Measurements from ENCODE around the gene DDX10. TPM values are rescaled to one million over a fixed set of nuclear protein-coding genes. Genes with fewer than 3 reads are reported as not detected.

DDX10 gene
- total RNA-seq, 1 experiment from 2014 or later: 78.3 TPM

- DNase-seq: no peak
- no peaks in the 10 kb centered on the region for H3K27me3 ChIP-seq (replicated peaks; ENCODE audit: control insufficient read depth, insufficient read depth, low read length)
- Mint-ChIP-seq H3K27ac (ENCODE audit: unreplicated experiment) (no peak overlapping the region), H3K27me3 (ENCODE audit: insufficient read depth, unreplicated experiment) (no peaks in the 10 kb centered on the region), H3K4me1 (ENCODE audit: low read depth, unreplicated experiment) (no peaks in the 10 kb centered on the region), H3K9me3 (ENCODE audit: unreplicated experiment) (peaks cover 15% of the 10 kb centered on the region), H3K36me3 (ENCODE audit: insufficient read depth, unreplicated experiment) (peaks cover 24% of the 10 kb centered on the region), H3K4me3 (ENCODE audit: unreplicated experiment) (no peak overlapping the region)
- ChIA-PET POLR2A (no interaction called here), CTCF (no interaction called here)
- no TSS peak for BruUV-seq (replicated peaks)
- 0 out of 2 replicates have a peak, but pooled peaks cover 3% of the 10 kb centered on the region for H3K9me3 ChIP-seq
- H3K36me3 ChIP-seq (ENCODE audit: control insufficient read depth, insufficient read depth, low read length): no peaks in the 10 kb centered on the region
- H3K4me1 ChIP-seq: 0 out of 2 replicates have a peak, but pooled peaks cover 6% of the 10 kb centered on the region
- H3K4me3 ChIP-seq (ENCODE audit: low read depth, low read length): no peak overlapping the region
- TF ChIP-seq CTCF (IDR thresholded peaks at IDR 0.05; ENCODE audit: insufficient read depth in 1 of 2, low read depth in 1 of 2, low read length in 1 of 2, severe bottlenecking in 1 of 2, unreplicated experiment in 1 of 2): no peak
- intact Hi-C loops (cut with micrococcal nuclease; ENCODE audit: unreplicated experiment): no loop called here
Measured at GRCh38 chr11:108947654-108948570, 283.0 kb downstream of the DDX10 start.

GRCh38 chr11:108958368-108959104, 293.7 kb downstream of the DDX10 start:
- H3K4me1 ChIP-seq: no peaks in the 10 kb centered on the region
- H3K4me3 ChIP-seq (ENCODE audit: low read depth, low read length): no peak overlapping the region
- no peaks in the 10 kb centered on the region for H3K27me3 Mint-ChIP-seq (ENCODE audit: insufficient read depth, unreplicated experiment)
- intact Hi-C loops (cut with micrococcal nuclease; ENCODE audit: unreplicated experiment): loop anchor here (5.0 kb wide), 1 partner anchor 261 kb away; no protein-coding TSS in a partner anchor
- no peaks in the 10 kb centered on the region; the same call in 1 of the 2 replicates for H3K9me3 ChIP-seq
- no peak overlapping the region for H3K27ac Mint-ChIP-seq (ENCODE audit: unreplicated experiment)
- no peak overlapping the region for H3K4me3 Mint-ChIP-seq (ENCODE audit: unreplicated experiment)
- TF ChIP-seq CTCF (IDR thresholded peaks at IDR 0.05; ENCODE audit: insufficient read depth in 1 of 2, low read depth in 1 of 2, low read length in 1 of 2, severe bottlenecking in 1 of 2, unreplicated experiment in 1 of 2): no peak
- H3K27me3 ChIP-seq (replicated peaks; ENCODE audit: control insufficient read depth, insufficient read depth, low read length): no peaks in the 10 kb centered on the region
- no peaks in the 10 kb centered on the region for H3K9me3 Mint-ChIP-seq (ENCODE audit: unreplicated experiment)
- BruUV-seq (replicated peaks): no TSS peak
- H3K36me3 ChIP-seq (ENCODE audit: control insufficient read depth, insufficient read depth, low read length): no peaks in the 10 kb centered on the region
- no peaks in the 10 kb centered on the region for H3K36me3 Mint-ChIP-seq (ENCODE audit: insufficient read depth, unreplicated experiment)
- no peak for DNase-seq
- CTCF ChIA-PET: no interaction called here
- POLR2A ChIA-PET: no interaction called here
- no peaks in the 10 kb centered on the region for H3K4me1 Mint-ChIP-seq (ENCODE audit: low read depth, unreplicated experiment)

- Mint-ChIP-seq H3K4me3 (ENCODE audit: unreplicated experiment) (no peak overlapping the region), H3K27me3 (ENCODE audit: insufficient read depth, unreplicated experiment) (no peaks in the 10 kb centered on the region), H3K36me3 (ENCODE audit: insufficient read depth, unreplicated experiment) (no peaks in the 10 kb centered on the region), H3K27ac (ENCODE audit: unreplicated experiment) (no peak overlapping the region), H3K4me1 (ENCODE audit: low read depth, unreplicated experiment) (no peaks in the 10 kb centered on the region), H3K9me3 (ENCODE audit: unreplicated experiment) (no peaks in the 10 kb centered on the region)
- intact Hi-C loops (cut with micrococcal nuclease; ENCODE audit: unreplicated experiment): loop anchor here (5.0 kb wide), 1 partner anchor 262 kb away; no protein-coding TSS in a partner anchor
- POLR2A ChIA-PET: no interaction called here
- H3K4me3 ChIP-seq (ENCODE audit: low read depth, low read length): no peak overlapping the region
- TF ChIP-seq CTCF (IDR thresholded peaks at IDR 0.05; ENCODE audit: insufficient read depth in 1 of 2, low read depth in 1 of 2, low read length in 1 of 2, severe bottlenecking in 1 of 2, unreplicated experiment in 1 of 2): no peak
- no TSS peak for BruUV-seq (replicated peaks)
- no peaks in the 10 kb centered on the region for H3K4me1 ChIP-seq
- H3K36me3 ChIP-seq (ENCODE audit: control insufficient read depth, insufficient read depth, low read length): no peaks in the 10 kb centered on the region
- no peaks in the 10 kb centered on the region; the same call in 1 of the 2 replicates for H3K9me3 ChIP-seq
- CTCF ChIA-PET: interaction anchor here (0.6 kb wide), 1 partner anchor 300 kb away, joined by 3 read pairs; no protein-coding TSS in a partner anchor
- H3K27me3 ChIP-seq (replicated peaks; ENCODE audit: control insufficient read depth, insufficient read depth, low read length): no peaks in the 10 kb centered on the region
- DNase-seq: no peak
Measured at GRCh38 chr11:108959105-108959761, 294.4 kb downstream of the DDX10 start.

Measured in Caco-2 (cell line).